VCaP (cell line): ENCODE results near the gene OCRL.

Source experiments
- H3K27ac ChIP-seq: fragments of 450-650 bp; 2 replicates; pipeline ENCODE4 v1.5.1; 2017
- CTCF ChIP-seq: fragments of 450-650 bp; conservative IDR thresholded peaks from 2 replicates; pipeline ENCODE4 v1.5.1; 2017; ENCODE audit warnings: mild to moderate bottlenecking, moderate library complexity

Gene OCRL

GRCh38 chrX:129524250-129524850, 15.7 kb upstream of the OCRL start:
- no peak for TF ChIP-seq CTCF
- peak overlapping the region; percentile 80; the same call in 1 of the 2 replicates for H3K27ac ChIP-seq

- TF ChIP-seq CTCF, result no peak
- H3K27ac ChIP-seq, result peak overlapping the region; percentile 80; the same call in 1 of the 2 replicates
These were observed 14.9 kb upstream of the OCRL start for GRCh38 chrX:129525162-129525561.

- H3K27ac ChIP-seq, result peak overlapping the region; percentile 80; the same call in 1 of the 2 replicates
- no peak for TF ChIP-seq CTCF
These were observed 14.2 kb upstream of the OCRL start for GRCh38 chrX:129525896-129526295.

GRCh38 chrX:129529685-129530281, 10.3 kb upstream of the OCRL start:
- H3K27ac ChIP-seq, result peak overlapping the region; percentile 36; the same call in 1 of the 2 replicates
- TF ChIP-seq CTCF, result no peak

- H3K27ac ChIP-seq, result peak overlapping the region; percentile 36; the same call in 1 of the 2 replicates
- no peak for TF ChIP-seq CTCF
These were observed 9.6 kb upstream of the OCRL start for GRCh38 chrX:129530410-129530809.

GRCh38 chrX:129531132-129531531, 8.9 kb upstream of the OCRL start:
- H3K27ac ChIP-seq, result no peak overlapping the region
- no peak for TF ChIP-seq CTCF

GRCh38 chrX:129534816-129535578, 5.1 kb upstream of the OCRL start:
- H3K27ac ChIP-seq, result no peak overlapping the region
- no peak for TF ChIP-seq CTCF
